GM12865 (cell line): ENCODE measurements around the gene AKAP13.

Source experiments
- DNase-seq: peaks from one replicate; pipeline ENCODE4 v3.0.0; 2010; ENCODE audit warnings: low read depth
- H3K4me3 ChIP-seq: 2 replicates; pipeline ENCODE4 v1.5.1; 2011; ENCODE audit warnings: mild to moderate bottlenecking, low read depth, low read length, control low read depth
- TF ChIP-seq, protein P1 (sequence below): IDR thresholded peaks from 2 replicates; pipeline ENCODE4 v1.5.1; 2011; ENCODE audit warnings: low read length, control low read depth, low read depth, inconsistent platforms; ENCODE audit not compliant: insufficient read depth; ENCODE audit errors: missing control alignments

The AKAP13 gene

DNA sequence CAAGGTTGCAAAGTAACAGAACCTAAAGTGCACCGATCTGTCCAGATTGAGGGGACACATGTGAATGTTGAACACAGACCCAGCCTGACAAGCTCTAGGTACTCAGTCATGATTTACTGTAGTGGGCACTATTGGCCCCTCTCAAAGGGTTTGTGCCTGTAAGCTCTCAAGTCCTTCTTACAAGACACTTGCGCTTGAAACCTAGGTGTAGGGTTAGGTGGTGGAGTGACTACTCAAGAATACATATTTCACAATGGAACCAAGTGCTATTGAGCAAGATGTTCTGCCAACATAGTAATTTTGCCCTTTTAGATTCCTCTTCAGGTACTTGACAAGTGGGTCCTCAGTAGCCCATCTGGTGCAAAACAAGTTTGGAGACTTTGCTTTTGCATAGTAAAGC, 169.9 kb downstream of the AKAP13 start:
- no peak for DNase-seq
- TF ChIP-seq, protein P1, sequence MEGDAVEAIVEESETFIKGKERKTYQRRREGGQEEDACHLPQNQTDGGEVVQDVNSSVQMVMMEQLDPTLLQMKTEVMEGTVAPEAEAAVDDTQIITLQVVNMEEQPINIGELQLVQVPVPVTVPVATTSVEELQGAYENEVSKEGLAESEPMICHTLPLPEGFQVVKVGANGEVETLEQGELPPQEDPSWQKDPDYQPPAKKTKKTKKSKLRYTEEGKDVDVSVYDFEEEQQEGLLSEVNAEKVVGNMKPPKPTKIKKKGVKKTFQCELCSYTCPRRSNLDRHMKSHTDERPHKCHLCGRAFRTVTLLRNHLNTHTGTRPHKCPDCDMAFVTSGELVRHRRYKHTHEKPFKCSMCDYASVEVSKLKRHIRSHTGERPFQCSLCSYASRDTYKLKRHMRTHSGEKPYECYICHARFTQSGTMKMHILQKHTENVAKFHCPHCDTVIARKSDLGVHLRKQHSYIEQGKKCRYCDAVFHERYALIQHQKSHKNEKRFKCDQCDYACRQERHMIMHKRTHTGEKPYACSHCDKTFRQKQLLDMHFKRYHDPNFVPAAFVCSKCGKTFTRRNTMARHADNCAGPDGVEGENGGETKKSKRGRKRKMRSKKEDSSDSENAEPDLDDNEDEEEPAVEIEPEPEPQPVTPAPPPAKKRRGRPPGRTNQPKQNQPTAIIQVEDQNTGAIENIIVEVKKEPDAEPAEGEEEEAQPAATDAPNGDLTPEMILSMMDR: no peak
- no peak overlapping the region for H3K4me3 ChIP-seq

DNA sequence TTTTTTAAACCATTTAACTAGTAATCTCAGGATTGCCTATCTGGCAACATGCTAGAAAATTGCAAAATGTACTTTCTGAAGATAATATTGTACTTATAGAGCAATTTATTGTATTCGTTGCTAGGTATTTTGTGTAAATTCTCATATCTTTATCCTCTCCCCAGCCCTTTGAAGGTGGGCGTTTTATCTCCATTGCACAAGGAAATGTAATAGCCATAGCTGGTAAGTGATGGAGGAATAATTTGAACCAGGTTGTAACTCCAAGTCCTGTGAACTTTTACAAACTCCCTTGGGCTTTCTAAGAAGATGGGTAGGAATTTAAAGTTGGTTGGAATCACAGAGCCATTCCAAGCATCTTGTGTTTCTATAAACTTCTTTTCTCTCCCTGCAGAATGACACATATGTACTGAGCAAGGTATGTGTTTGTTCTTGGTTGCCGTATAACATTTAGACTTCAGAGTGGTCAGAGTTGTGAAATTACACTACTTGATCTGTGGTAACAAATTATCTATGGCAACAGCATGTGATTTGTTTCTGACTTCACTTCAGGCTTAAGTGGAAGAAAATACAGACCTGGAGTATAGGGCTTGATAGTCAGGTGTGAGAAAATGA, 170.9 kb downstream of the AKAP13 start:
- H3K4me3 ChIP-seq: no peak overlapping the region
- DNase-seq: no peak
- TF ChIP-seq, protein P1: no peak

DNA sequence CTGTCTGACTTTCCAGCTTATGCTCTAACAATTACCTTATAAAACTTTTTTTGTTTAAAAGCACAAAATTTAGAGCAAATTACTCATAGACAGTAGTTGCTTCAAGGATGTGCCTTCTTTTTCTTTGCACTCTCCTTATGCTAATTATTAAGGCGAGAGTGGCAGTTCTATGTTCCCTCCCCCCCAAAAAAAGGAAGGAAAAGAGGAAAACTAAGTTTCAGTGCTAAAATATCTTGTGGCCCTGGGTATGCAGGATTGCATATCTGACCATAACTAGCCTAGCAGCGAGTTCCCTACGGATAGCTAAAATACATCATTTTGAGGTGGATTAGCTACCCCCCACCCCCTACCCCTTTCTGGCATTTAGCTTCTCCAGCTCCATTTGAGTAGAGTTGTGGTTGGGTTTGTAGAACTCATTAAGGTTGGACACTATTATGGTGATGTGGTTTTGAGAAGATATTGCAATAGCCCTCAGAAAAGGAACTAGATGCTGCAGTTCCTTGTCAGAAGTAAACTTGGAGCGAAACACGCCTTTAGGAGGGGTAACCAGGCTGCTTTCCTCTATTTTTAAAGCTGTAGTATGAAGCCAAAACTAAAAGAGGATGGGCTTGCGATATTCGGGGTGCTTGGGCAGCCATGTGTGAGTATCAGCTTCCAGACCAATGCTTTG, 174.6 kb downstream of the AKAP13 start:
- H3K4me3 ChIP-seq: no peak overlapping the region
- DNase-seq: peak; percentile 45
- TF ChIP-seq, protein P1: no peak

DNA sequence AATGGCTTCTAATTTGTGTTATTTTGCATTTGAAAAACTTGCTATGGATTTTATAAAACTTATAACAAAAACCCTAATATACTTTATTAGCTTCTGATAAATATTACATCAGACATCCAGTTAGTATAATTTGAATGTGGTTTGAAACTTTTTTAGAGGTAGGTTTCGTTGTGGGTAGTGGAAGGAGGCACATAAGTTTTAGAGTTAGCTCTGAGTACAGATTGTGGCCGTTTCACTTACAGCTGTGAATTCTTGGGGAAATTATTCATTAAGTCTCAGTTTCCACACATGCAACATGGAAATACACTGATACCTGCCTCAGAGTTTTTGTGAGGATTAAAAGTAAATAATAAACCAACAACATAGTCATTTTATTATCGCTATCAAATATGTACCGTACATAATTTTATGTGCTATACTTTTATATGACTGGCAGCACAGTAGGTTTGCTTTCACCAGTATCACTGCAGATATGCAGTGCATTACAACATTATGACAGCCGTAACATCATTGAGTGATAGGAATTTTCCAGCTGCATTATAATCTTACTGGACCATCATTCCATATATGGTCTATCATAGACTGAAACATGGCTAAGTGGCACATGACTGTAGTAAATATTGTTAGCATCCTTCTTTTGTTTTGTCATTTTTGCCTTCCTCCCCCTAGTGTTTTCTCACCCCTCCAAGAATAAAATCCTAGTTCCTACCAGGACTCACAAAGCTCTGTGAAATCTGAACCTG, 175.6 kb downstream of the AKAP13 start:
- TF ChIP-seq, protein P1: no peak
- H3K4me3 ChIP-seq: no peak overlapping the region
- peak; percentile 47 for DNase-seq

DNA sequence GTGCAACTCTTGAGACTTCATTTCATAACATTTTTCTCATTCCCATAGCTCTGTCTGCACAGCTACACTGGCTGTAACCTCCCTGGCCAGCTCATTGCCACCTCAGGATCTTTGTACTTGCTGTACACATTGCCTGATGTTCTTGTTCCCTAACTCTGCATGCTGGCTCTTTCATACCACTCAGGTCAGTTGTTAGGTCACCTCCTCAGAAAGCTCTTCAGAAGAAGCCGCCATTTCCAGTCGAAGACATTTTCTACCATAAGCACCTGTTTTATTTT, 176.2 kb downstream of the AKAP13 start:
- DNase-seq: no peak
- no peak overlapping the region for H3K4me3 ChIP-seq
- TF ChIP-seq, protein P1: no peak

DNA sequence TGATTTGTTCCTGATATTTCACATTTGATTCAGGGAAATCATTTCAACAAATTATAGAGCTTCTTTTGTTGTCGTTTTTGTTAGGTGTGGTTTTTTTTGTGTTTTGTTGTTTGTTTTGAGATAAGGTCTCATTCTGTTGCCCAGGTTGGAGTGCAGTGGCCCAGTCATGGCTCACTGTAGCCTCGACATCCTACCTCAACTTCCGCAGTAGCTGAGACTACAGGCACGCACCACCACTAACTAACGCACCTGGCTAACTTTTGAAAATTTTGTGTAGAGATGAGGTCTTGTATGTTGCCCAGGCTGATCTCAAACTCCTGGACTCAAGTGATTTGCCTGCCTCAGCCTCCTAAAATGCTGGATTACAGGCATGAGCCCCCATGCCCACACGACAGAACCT, 177.0 kb downstream of the AKAP13 start:
- TF ChIP-seq, protein P1: no peak
- no peak for DNase-seq
- no peak overlapping the region for H3K4me3 ChIP-seq
